WTC11 (cell line): ENCODE results near the gene ENTPD6. TPM values are rescaled to one million over a fixed set of nuclear protein-coding genes. Genes with fewer than 3 reads are reported as not detected.

ENCODE experiments used
- ATAC-seq: fragments of 200-7000 bp; cut with Tn5 transposase; 2 replicates; pipeline ENCODE4 v1.10.0; 2021; ENCODE audit warnings: mild to moderate bottlenecking, moderate library complexity
- CTCF ChIA-PET: fragments of 300-600 bp; sonication (Branson Sonifier 250); formaldehyde crosslinking; loops from one replicate; lab custom pipeline; 2021; ENCODE audit warnings: antibody characterized with exemption; lab: Charles Lee
- POLR2A ChIA-PET: fragments of 350-600 bp; sonication (Branson Sonifier 250); formaldehyde crosslinking; loops from one replicate; lab custom pipeline; 2021; ENCODE audit warnings: antibody characterized with exemption; lab: Charles Lee
- DNase-seq: peaks from one replicate; pipeline ENCODE4 v3.0.0; 2021; ENCODE audit warnings: low spot score
- H3K27ac Mint-ChIP-seq: 2 replicates; pipeline ENCODE4 v1.8.0; 2021; ENCODE audit warnings: mixed read lengths
- H3K27me3 Mint-ChIP-seq: 2 replicates; pipeline ENCODE4 v1.8.0; 2021; ENCODE audit warnings: low read depth, mild to moderate bottlenecking, moderate library complexity, mixed read lengths
- H3K36me3 Mint-ChIP-seq: 2 replicates; pipeline ENCODE4 v1.8.0; 2021; ENCODE audit warnings: mixed read lengths
- H3K4me1 Mint-ChIP-seq: 2 replicates; pipeline ENCODE4 v1.8.0; 2022; ENCODE audit warnings: mixed read lengths
- H3K4me3 Mint-ChIP-seq: 2 replicates; pipeline ENCODE4 v1.8.0; 2021; ENCODE audit warnings: mild to moderate bottlenecking, moderate library complexity, mixed read lengths
- H3K9me3 Mint-ChIP-seq: 2 replicates; pipeline ENCODE4 v1.8.0; 2021; ENCODE audit warnings: mixed read lengths
- EMX1 ChIP-seq: fragments of 250-450 bp; sonication (Bioruptor Pico); IDR thresholded peaks from 2 replicates; pipeline ENCODE4 v1.8.0; 2021; ENCODE audit warnings: mild to moderate bottlenecking
- GABPB1 ChIP-seq: sonication (generic); formaldehyde crosslinking; IDR thresholded peaks from 2 replicates; pipeline ENCODE4 v1.8.1; 2023; ENCODE audit warnings: mild to moderate bottlenecking, missing genetic modification reagents
- GRHL2 ChIP-seq: fragments of 250-450 bp; sonication (Bioruptor Pico); IDR thresholded peaks from 2 replicates; pipeline ENCODE4 v1.8.0; 2022; ENCODE audit warnings: mild to moderate bottlenecking, moderate library complexity; ENCODE audit not compliant: insufficient replicate concordance, severe bottlenecking
- IRF2 ChIP-seq: sonication (generic); formaldehyde crosslinking; IDR thresholded peaks from 2 replicates; pipeline ENCODE4 v1.8.0; 2022; ENCODE audit warnings: low read depth, missing genetic modification reagents, borderline replicate concordance
- NFYB ChIP-seq: sonication (generic); formaldehyde crosslinking; conservative IDR thresholded peaks from 2 replicates; pipeline ENCODE4 v1.8.0; 2022; ENCODE audit warnings: low read depth, missing genetic modification reagents
- NR1H2 ChIP-seq: sonication (generic); formaldehyde crosslinking; IDR thresholded peaks from 2 replicates; pipeline ENCODE4 v1.9.0; 2021; ENCODE audit warnings: mild to moderate bottlenecking, moderate library complexity, missing genetic modification reagents
- OVOL2 ChIP-seq: fragments of 250-450 bp; sonication (Bioruptor Pico); IDR thresholded peaks from 2 replicates; pipeline ENCODE4 v1.9.0; 2021; ENCODE audit warnings: mild to moderate bottlenecking, borderline replicate concordance
- TP53 ChIP-seq: sonication (generic); formaldehyde crosslinking; IDR thresholded peaks from 2 replicates; pipeline ENCODE4 v1.8.1; 2023; ENCODE audit warnings: mild to moderate bottlenecking, missing genetic modification reagents
- ZBTB21 ChIP-seq: sonication (generic); formaldehyde crosslinking; IDR thresholded peaks from 2 replicates; pipeline ENCODE4 v1.8.1; 2023; ENCODE audit warnings: mild to moderate bottlenecking, missing genetic modification reagents, borderline replicate concordance
- ZNF219 ChIP-seq: sonication (generic); formaldehyde crosslinking; IDR thresholded peaks from 2 replicates; pipeline ENCODE4 v1.8.0; 2023; ENCODE audit warnings: missing genetic modification reagents, mild to moderate bottlenecking, borderline replicate concordance
- total RNA-seq: library from RNA; stranded (reverse); gene quantifications from 3 replicates; pipeline ENCODE4 v1.2.3, GENCODE V29; 2021
- TF ChIP-seq, protein P1 (sequence below): fragments of 250-450 bp; sonication (Bioruptor Pico); IDR thresholded peaks from 2 replicates; pipeline ENCODE4 v1.8.0; 2021; ENCODE audit warnings: mild to moderate bottlenecking
- TF ChIP-seq, protein P2 (sequence below): fragments of 250-450 bp; sonication (Bioruptor Pico); IDR thresholded peaks from 2 replicates; pipeline ENCODE4 v1.9.0; 2021; ENCODE audit warnings: mild to moderate bottlenecking
- TF ChIP-seq, protein P3 (sequence below): fragments of 250-450 bp; sonication (Bioruptor Pico); conservative IDR thresholded peaks from 2 replicates; pipeline ENCODE4 v1.9.0; 2021; ENCODE audit warnings: mild to moderate bottlenecking
- TF ChIP-seq, protein P4 (sequence below): sonication (generic); formaldehyde crosslinking; IDR thresholded peaks from 2 replicates; pipeline ENCODE4 v1.8.1; 2022; ENCODE audit warnings: mild to moderate bottlenecking, moderate library complexity, missing genetic modification reagents
- TF ChIP-seq, protein P5 (sequence below): sonication (generic); formaldehyde crosslinking; IDR thresholded peaks from 2 replicates; pipeline ENCODE4 v1.8.1; 2023; ENCODE audit warnings: mild to moderate bottlenecking, missing genetic modification reagents, moderate library complexity
- TF ChIP-seq, protein P6 (sequence below): sonication (generic); formaldehyde crosslinking; IDR thresholded peaks from 2 replicates; pipeline ENCODE4 v1.8.0; 2022; ENCODE audit warnings: mild to moderate bottlenecking, missing genetic modification reagents
- TF ChIP-seq, protein P7 (sequence below): fragments of 200-600 bp; IDR thresholded peaks from 2 replicates; pipeline ENCODE4 v1.8.0; 2022; ENCODE audit warnings: antibody characterized with exemption
- TF ChIP-seq, protein P8 (sequence below): sonication (generic); formaldehyde crosslinking; IDR thresholded peaks from 2 replicates; pipeline ENCODE4 v1.8.1; 2022; ENCODE audit warnings: mild to moderate bottlenecking, missing genetic modification reagents, moderate library complexity, borderline replicate concordance
- TF ChIP-seq, protein P9 (sequence below): fragments of 250-450 bp; sonication (Bioruptor Pico); IDR thresholded peaks from 2 replicates; pipeline ENCODE4 v1.9.0; 2021; ENCODE audit warnings: moderate library complexity, mild to moderate bottlenecking, inconsistent platforms, borderline replicate concordance
- TF ChIP-seq, protein P10 (sequence below): sonication (generic); formaldehyde crosslinking; conservative IDR thresholded peaks from 2 replicates; pipeline ENCODE4 v1.8.1; 2023; ENCODE audit warnings: mild to moderate bottlenecking, low read depth, missing genetic modification reagents, moderate library complexity

The ENTPD6 gene
- total RNA-seq, 1 experiment from 2014 or later: 56.9 TPM

DNA sequence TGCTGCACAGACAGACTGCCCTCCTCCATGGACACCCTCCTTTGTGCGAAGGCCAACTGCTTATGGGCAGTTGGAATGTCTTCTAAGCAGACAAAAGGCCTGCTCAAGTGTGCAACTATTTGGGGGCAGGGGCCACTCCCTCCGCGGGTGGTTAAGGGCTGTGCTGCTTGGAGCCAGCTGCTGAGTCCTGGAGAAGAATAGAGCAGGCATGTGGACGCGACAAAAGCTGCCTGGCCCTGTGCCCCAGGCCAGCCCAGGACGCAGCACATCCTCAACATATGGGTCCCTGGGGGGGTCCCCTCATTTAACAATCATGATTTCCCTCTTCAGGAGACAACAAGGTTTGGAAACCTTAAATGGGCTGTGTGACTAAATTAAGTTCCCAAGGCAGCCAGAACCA is 45.5 kb upstream of the ENTPD6 start (continued):
- TF ChIP-seq EMX1 (CRISPR knock-in tag): no peak
- TF ChIP-seq, protein P1, sequence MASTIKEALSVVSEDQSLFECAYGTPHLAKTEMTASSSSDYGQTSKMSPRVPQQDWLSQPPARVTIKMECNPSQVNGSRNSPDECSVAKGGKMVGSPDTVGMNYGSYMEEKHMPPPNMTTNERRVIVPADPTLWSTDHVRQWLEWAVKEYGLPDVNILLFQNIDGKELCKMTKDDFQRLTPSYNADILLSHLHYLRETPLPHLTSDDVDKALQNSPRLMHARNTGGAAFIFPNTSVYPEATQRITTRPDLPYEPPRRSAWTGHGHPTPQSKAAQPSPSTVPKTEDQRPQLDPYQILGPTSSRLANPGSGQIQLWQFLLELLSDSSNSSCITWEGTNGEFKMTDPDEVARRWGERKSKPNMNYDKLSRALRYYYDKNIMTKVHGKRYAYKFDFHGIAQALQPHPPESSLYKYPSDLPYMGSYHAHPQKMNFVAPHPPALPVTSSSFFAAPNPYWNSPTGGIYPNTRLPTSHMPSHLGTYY (CRISPR knock-in tag): no peak
- TF ChIP-seq ZNF219: no peak
- TF ChIP-seq, protein P2, sequence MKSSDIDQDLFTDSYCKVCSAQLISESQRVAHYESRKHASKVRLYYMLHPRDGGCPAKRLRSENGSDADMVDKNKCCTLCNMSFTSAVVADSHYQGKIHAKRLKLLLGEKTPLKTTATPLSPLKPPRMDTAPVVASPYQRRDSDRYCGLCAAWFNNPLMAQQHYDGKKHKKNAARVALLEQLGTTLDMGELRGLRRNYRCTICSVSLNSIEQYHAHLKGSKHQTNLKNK (CRISPR knock-in tag): no peak
- TF ChIP-seq, all 79 proteins: peak for 0

DNA sequence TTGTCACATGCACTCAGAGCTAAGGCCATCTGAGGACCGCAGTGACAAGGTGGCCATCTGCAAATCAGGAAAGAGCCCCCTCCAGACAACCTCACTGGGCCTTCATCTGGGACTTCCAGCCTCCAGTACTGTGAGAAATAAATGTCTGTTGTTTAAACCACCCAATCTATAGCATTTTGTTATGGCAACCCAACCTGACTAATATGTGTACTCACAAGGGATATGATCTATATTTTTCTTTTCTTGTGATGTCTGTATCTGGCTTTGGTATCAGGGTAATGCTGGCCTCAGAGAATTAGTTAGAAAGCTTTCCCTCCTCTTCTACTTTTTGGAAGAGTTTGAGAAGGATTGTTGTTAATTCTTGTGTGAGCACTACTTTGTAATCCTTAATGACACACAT is 37.5 kb upstream of the ENTPD6 start:
- Mint-ChIP-seq H3K27ac (no peak overlapping the region), H3K4me3 (no peak overlapping the region), H3K27me3 (peaks cover 9% of the 10 kb centered on the region)
- ATAC-seq: no peak
- TF ChIP-seq, protein P3, sequence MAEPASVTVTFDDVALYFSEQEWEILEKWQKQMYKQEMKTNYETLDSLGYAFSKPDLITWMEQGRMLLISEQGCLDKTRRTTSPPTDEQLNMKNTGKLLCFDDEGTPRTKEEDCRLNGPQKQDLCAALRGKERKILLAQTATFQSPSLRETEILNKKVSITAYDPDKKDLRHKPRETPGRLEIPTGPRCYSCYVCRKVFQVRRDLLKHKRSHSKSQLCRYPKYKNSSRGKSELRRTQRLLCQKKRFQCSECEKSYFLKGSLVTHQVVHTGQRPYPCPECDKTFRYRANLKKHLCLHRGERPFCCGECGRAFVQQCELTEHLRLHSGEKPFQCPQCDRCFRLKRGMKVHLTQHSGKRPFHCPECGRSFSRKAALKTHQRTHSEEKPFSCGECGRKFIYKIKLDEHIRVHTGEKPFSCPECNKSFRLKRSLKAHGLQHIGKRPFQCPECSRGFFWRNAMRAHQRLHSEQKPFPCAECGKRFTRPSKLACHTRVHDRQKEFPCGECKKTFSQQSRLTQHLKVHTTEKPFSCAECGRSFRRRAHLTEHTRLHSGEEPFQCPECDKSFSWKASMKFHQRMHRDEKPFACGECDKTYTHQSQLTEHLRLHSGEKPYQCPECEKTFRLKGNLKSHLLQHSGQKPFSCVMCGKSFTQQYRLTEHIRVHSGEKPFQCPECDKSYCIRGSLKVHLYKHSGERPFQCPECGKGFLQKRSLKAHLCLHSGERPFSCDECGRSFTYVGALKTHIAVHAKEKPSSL: no peak
- no peak for TF ChIP-seq OVOL2 (CRISPR knock-in tag)
- TF ChIP-seq TP53 (CRISPR knock-in tag): no peak
- TF ChIP-seq, protein P4, sequence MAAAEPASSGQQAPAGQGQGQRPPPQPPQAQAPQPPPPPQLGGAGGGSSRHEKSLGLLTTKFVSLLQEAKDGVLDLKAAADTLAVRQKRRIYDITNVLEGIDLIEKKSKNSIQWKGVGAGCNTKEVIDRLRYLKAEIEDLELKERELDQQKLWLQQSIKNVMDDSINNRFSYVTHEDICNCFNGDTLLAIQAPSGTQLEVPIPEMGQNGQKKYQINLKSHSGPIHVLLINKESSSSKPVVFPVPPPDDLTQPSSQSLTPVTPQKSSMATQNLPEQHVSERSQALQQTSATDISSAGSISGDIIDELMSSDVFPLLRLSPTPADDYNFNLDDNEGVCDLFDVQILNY: no peak
- no peak for TF ChIP-seq GRHL2 (CRISPR knock-in tag)
- TF ChIP-seq IRF2 (CRISPR knock-in tag): no peak
- no peak for TF ChIP-seq GABPB1 (CRISPR knock-in tag)
- TF ChIP-seq, protein P5, sequence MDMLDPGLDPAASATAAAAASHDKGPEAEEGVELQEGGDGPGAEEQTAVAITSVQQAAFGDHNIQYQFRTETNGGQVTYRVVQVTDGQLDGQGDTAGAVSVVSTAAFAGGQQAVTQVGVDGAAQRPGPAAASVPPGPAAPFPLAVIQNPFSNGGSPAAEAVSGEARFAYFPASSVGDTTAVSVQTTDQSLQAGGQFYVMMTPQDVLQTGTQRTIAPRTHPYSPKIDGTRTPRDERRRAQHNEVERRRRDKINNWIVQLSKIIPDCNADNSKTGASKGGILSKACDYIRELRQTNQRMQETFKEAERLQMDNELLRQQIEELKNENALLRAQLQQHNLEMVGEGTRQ (CRISPR knock-in tag): no peak
- TF ChIP-seq, protein P6, sequence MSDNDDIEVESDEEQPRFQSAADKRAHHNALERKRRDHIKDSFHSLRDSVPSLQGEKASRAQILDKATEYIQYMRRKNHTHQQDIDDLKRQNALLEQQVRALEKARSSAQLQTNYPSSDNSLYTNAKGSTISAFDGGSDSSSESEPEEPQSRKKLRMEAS (CRISPR knock-in tag): no peak
- TF ChIP-seq, all 79 proteins: peak for 0
- H3K9me3 Mint-ChIP-seq: peaks cover 5% of the 10 kb centered on the region
- no peak for DNase-seq
- H3K4me1 Mint-ChIP-seq: no peaks in the 10 kb centered on the region
- POLR2A ChIA-PET: no interaction called here
- H3K36me3 Mint-ChIP-seq: no peaks in the 10 kb centered on the region
- CTCF ChIA-PET: no interaction called here

DNA sequence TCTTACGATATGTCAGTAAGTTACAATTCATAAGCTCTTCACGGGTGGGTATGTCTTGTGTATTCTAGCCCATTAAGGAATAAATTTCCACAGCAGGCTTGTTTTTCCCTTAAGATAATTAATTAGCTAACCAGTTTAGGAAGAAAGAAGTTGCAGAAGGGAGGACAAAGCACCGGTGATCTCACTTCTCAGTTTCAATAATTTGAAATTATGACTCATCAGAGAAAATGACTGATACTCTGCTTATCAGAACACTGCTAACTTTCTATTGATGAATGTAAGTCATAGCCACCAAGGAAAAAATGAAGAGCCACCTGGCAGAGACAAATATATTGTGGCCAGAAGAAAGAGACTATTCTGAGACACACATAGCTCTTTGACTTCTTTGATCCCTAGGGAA is 35.0 kb upstream of the ENTPD6 start:
- H3K4me1 Mint-ChIP-seq: no peaks in the 10 kb centered on the region
- peaks cover 17% of the 10 kb centered on the region for H3K27me3 Mint-ChIP-seq
- peaks cover 23% of the 10 kb centered on the region for H3K9me3 Mint-ChIP-seq
- H3K4me3 Mint-ChIP-seq: no peak overlapping the region
- no peak for DNase-seq
- CTCF ChIA-PET: no interaction called here
- POLR2A ChIA-PET: no interaction called here
- peaks cover 10% of the 10 kb centered on the region for H3K36me3 Mint-ChIP-seq
- no peak overlapping the region for H3K27ac Mint-ChIP-seq
- no peak for ATAC-seq
- TF ChIP-seq ZBTB21 (CRISPR knock-in tag) (no peak), NR1H2 (CRISPR knock-in tag) (no peak), EMX1 (CRISPR knock-in tag) (no peak), GABPB1 (CRISPR knock-in tag) (no peak), NFYB (no peak)
- TF ChIP-seq, protein P7, sequence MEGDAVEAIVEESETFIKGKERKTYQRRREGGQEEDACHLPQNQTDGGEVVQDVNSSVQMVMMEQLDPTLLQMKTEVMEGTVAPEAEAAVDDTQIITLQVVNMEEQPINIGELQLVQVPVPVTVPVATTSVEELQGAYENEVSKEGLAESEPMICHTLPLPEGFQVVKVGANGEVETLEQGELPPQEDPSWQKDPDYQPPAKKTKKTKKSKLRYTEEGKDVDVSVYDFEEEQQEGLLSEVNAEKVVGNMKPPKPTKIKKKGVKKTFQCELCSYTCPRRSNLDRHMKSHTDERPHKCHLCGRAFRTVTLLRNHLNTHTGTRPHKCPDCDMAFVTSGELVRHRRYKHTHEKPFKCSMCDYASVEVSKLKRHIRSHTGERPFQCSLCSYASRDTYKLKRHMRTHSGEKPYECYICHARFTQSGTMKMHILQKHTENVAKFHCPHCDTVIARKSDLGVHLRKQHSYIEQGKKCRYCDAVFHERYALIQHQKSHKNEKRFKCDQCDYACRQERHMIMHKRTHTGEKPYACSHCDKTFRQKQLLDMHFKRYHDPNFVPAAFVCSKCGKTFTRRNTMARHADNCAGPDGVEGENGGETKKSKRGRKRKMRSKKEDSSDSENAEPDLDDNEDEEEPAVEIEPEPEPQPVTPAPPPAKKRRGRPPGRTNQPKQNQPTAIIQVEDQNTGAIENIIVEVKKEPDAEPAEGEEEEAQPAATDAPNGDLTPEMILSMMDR: no peak
- TF ChIP-seq, protein P2 (CRISPR knock-in tag): no peak
- TF ChIP-seq, protein P8, sequence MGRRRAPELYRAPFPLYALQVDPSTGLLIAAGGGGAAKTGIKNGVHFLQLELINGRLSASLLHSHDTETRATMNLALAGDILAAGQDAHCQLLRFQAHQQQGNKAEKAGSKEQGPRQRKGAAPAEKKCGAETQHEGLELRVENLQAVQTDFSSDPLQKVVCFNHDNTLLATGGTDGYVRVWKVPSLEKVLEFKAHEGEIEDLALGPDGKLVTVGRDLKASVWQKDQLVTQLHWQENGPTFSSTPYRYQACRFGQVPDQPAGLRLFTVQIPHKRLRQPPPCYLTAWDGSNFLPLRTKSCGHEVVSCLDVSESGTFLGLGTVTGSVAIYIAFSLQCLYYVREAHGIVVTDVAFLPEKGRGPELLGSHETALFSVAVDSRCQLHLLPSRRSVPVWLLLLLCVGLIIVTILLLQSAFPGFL: no peak
- TF ChIP-seq, protein P9, sequence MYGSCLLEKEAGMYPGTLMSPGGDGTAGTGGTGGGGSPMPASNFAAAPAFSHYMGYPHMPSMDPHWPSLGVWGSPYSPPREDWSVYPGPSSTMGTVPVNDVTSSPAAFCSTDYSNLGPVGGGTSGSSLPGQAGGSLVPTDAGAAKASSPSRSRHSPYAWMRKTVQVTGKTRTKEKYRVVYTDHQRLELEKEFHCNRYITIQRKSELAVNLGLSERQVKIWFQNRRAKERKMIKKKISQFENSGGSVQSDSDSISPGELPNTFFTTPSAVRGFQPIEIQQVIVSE: no peak
- TF ChIP-seq, protein P10, sequence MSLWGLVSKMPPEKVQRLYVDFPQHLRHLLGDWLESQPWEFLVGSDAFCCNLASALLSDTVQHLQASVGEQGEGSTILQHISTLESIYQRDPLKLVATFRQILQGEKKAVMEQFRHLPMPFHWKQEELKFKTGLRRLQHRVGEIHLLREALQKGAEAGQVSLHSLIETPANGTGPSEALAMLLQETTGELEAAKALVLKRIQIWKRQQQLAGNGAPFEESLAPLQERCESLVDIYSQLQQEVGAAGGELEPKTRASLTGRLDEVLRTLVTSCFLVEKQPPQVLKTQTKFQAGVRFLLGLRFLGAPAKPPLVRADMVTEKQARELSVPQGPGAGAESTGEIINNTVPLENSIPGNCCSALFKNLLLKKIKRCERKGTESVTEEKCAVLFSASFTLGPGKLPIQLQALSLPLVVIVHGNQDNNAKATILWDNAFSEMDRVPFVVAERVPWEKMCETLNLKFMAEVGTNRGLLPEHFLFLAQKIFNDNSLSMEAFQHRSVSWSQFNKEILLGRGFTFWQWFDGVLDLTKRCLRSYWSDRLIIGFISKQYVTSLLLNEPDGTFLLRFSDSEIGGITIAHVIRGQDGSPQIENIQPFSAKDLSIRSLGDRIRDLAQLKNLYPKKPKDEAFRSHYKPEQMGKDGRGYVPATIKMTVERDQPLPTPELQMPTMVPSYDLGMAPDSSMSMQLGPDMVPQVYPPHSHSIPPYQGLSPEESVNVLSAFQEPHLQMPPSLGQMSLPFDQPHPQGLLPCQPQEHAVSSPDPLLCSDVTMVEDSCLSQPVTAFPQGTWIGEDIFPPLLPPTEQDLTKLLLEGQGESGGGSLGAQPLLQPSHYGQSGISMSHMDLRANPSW (CRISPR knock-in tag): no peak
